OCI-LY1 (cell line): Measurements from ENCODE around the gene GOSR2.

Experiments
- H2AFZ ChIP-seq: fragments of 200-600 bp; sonication (generic), shearing (Covaris generic); 2 replicates; pipeline ENCODE4 v1.6.0; 2014; ENCODE audit warnings: antibody characterized with exemption, mild to moderate bottlenecking, low read length
- H3F3A ChIP-seq: fragments of 200-600 bp; sonication (generic), shearing (Covaris generic); 2 replicates; pipeline ENCODE4 v1.6.0; 2014; ENCODE audit warnings: mild to moderate bottlenecking, antibody characterized with exemption, low read length, moderate library complexity; ENCODE audit not compliant: insufficient read depth
- H3K27ac ChIP-seq: fragments of 200-600 bp; sonication (generic); 2 replicates; pipeline ENCODE4 v1.5.1; 2014; ENCODE audit warnings: low read length, mixed run types, mild to moderate bottlenecking, low read depth; ENCODE audit not compliant: poor library complexity, severe bottlenecking
- H3K27me3 ChIP-seq: fragments of 200-600 bp; sonication (generic); 2 replicates; pipeline ENCODE4 v1.6.0; 2014; ENCODE audit warnings: antibody characterized with exemption, mild to moderate bottlenecking, low read length, moderate library complexity; ENCODE audit not compliant: insufficient read depth
- H3K36me3 ChIP-seq: fragments of 200-600 bp; sonication (generic); 2 replicates; pipeline ENCODE4 v1.6.1; 2014; ENCODE audit warnings: mild to moderate bottlenecking, antibody characterized with exemption, low read length, moderate library complexity, mixed read lengths; ENCODE audit not compliant: insufficient read depth
- H3K4me1 ChIP-seq: fragments of 200-600 bp; sonication (generic); 2 replicates; pipeline ENCODE4 v1.5.1; 2014; ENCODE audit warnings: mild to moderate bottlenecking, low read length, moderate library complexity; ENCODE audit not compliant: insufficient read depth, severe bottlenecking
- H3K4me2 ChIP-seq: fragments of 200-600 bp; sonication (generic), shearing (Covaris generic); 2 replicates; pipeline ENCODE4 v1.6.1; 2014; ENCODE audit warnings: low read length
- H3K4me3 ChIP-seq: fragments of 200-600 bp; sonication (generic); 2 replicates; pipeline ENCODE4 v1.5.1; 2014; ENCODE audit warnings: low read length, low read depth, mild to moderate bottlenecking, mixed read lengths; ENCODE audit not compliant: poor library complexity, severe bottlenecking
- H3K79me2 ChIP-seq: fragments of 200-600 bp; shearing (Covaris generic); 2 replicates; pipeline ENCODE4 v1.6.1; 2016; ENCODE audit warnings: mixed run types, low read length, mixed read lengths; ENCODE audit not compliant: insufficient read depth
- H3K9ac ChIP-seq: fragments of 200-600 bp; sonication (generic), shearing (Covaris generic); 2 replicates; pipeline ENCODE4 v1.6.1; 2014; ENCODE audit warnings: mild to moderate bottlenecking, low read length, mixed read lengths
- H3K9me2 ChIP-seq: fragments of 200-600 bp; sonication (generic), shearing (Covaris generic); 2 replicates; pipeline ENCODE4 v1.6.1; 2014; ENCODE audit warnings: low read depth, mild to moderate bottlenecking, low read length, mixed read lengths
- H3K9me3 ChIP-seq: fragments of 200-600 bp; shearing (Covaris generic); 2 replicates; pipeline ENCODE4 v1.6.1; 2014; ENCODE audit warnings: low read length, mixed read lengths
- H4K20me1 ChIP-seq: fragments of 200-600 bp; sonication (generic), shearing (Covaris generic); 2 replicates; pipeline ENCODE4 v1.6.0; 2016; ENCODE audit warnings: mild to moderate bottlenecking, low read length; ENCODE audit not compliant: insufficient read depth
- EZH2 ChIP-seq: fragments of 200-600 bp; sonication (generic), shearing (Covaris generic); IDR thresholded peaks from 2 replicates; pipeline ENCODE4 v1.8.0; 2017; ENCODE audit warnings: borderline replicate concordance, mixed run types, mild to moderate bottlenecking, antibody characterized with exemption, low read length, moderate library complexity, mixed read lengths
- TF ChIP-seq, protein P1 (sequence below): fragments of 200-600 bp; sonication (generic), shearing (Covaris generic); IDR thresholded peaks from 2 replicates; pipeline ENCODE4 v1.5.1; 2017; ENCODE audit warnings: mild to moderate bottlenecking, antibody characterized with exemption, low read length, moderate library complexity, mixed read lengths

Gene GOSR2

DNA sequence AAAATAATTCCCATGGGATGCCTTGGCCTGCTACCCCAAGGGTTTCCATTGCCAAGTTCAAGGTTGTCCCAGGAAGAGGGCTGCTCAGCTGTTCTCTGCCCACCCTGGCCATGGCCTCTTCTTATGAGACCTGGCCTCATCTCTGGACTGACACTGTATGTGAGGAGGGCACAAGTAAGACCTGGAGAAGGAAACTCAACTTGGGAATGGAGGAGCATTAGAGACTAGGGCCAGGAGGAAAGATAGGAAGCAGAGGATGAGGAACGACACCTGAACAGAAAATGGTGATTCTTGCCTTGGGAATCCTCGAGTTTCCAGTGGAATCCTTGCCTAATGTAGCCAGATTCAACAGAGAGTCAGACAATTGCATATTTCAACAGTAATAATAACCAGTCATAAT, 24.6 kb upstream of the GOSR2 start:
- Histone ChIP-seq H3K9ac (no peak overlapping the region), H3K9me2 (no peaks in the 10 kb centered on the region), H3K27me3 (no peaks in the 10 kb centered on the region; the same call in 1 of the 2 replicates), H3K36me3 (no peaks in the 10 kb centered on the region), H3F3A (no peaks in the 10 kb centered on the region), H3K79me2 (no peaks in the 10 kb centered on the region), H3K9me3 (no peaks in the 10 kb centered on the region), H2AFZ (no peak overlapping the region), H4K20me1 (no peaks in the 10 kb centered on the region), H3K27ac (no peak overlapping the region), H3K4me3 (no peak overlapping the region), H3K4me1 (no peaks in the 10 kb centered on the region), H3K4me2 (no peak overlapping the region)
- TF ChIP-seq, protein P1, sequence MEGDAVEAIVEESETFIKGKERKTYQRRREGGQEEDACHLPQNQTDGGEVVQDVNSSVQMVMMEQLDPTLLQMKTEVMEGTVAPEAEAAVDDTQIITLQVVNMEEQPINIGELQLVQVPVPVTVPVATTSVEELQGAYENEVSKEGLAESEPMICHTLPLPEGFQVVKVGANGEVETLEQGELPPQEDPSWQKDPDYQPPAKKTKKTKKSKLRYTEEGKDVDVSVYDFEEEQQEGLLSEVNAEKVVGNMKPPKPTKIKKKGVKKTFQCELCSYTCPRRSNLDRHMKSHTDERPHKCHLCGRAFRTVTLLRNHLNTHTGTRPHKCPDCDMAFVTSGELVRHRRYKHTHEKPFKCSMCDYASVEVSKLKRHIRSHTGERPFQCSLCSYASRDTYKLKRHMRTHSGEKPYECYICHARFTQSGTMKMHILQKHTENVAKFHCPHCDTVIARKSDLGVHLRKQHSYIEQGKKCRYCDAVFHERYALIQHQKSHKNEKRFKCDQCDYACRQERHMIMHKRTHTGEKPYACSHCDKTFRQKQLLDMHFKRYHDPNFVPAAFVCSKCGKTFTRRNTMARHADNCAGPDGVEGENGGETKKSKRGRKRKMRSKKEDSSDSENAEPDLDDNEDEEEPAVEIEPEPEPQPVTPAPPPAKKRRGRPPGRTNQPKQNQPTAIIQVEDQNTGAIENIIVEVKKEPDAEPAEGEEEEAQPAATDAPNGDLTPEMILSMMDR: no peak
- TF ChIP-seq EZH2: no peak

DNA sequence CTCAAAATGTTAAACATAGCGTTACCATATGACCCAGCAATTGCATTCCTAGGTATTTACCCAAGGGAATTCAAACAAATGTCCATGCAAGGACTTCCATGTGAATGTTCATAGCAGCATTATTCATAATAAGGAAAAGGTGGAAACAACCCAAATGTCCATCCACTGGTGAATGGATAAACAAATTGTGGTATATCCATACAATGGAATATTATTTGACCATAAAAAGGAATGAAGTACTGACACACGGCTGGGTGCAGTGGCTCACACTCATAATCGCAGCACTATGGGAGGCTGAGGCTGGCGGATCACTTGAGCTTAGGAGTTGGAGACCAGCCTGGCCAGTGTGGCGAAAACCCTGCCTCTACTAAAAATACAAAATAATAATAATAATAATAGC, 24.1 kb upstream of the GOSR2 start:
- Histone ChIP-seq H2AFZ (no peak overlapping the region), H3K4me1 (no peaks in the 10 kb centered on the region), H3K9me2 (no peaks in the 10 kb centered on the region), H3K9me3 (no peaks in the 10 kb centered on the region), H3F3A (no peaks in the 10 kb centered on the region), H4K20me1 (no peaks in the 10 kb centered on the region), H3K9ac (no peak overlapping the region), H3K36me3 (no peaks in the 10 kb centered on the region), H3K27ac (no peak overlapping the region), H3K79me2 (no peaks in the 10 kb centered on the region), H3K27me3 (no peaks in the 10 kb centered on the region; the same call in 1 of the 2 replicates), H3K4me3 (no peak overlapping the region), H3K4me2 (no peak overlapping the region)
- TF ChIP-seq, protein P1: no peak
- TF ChIP-seq EZH2: no peak

- Histone ChIP-seq H3K79me2 (no peaks in the 10 kb centered on the region), H3F3A (no peaks in the 10 kb centered on the region), H3K4me1 (no peaks in the 10 kb centered on the region), H3K9me2 (no peaks in the 10 kb centered on the region), H4K20me1 (no peaks in the 10 kb centered on the region), H3K9me3 (no peaks in the 10 kb centered on the region), H2AFZ (no peak overlapping the region), H3K36me3 (no peaks in the 10 kb centered on the region), H3K4me2 (no peak overlapping the region), H3K27me3 (no peaks in the 10 kb centered on the region; the same call in 1 of the 2 replicates), H3K4me3 (no peak overlapping the region), H3K27ac (no peak overlapping the region), H3K9ac (no peak overlapping the region)
- no peak for TF ChIP-seq EZH2
Observed at GRCh38 chr17:46901291-46901690, 21.7 kb upstream of the GOSR2 start.
